Measurements from ENCODE around the gene PLBD1.

Gene PLBD1

DNA sequence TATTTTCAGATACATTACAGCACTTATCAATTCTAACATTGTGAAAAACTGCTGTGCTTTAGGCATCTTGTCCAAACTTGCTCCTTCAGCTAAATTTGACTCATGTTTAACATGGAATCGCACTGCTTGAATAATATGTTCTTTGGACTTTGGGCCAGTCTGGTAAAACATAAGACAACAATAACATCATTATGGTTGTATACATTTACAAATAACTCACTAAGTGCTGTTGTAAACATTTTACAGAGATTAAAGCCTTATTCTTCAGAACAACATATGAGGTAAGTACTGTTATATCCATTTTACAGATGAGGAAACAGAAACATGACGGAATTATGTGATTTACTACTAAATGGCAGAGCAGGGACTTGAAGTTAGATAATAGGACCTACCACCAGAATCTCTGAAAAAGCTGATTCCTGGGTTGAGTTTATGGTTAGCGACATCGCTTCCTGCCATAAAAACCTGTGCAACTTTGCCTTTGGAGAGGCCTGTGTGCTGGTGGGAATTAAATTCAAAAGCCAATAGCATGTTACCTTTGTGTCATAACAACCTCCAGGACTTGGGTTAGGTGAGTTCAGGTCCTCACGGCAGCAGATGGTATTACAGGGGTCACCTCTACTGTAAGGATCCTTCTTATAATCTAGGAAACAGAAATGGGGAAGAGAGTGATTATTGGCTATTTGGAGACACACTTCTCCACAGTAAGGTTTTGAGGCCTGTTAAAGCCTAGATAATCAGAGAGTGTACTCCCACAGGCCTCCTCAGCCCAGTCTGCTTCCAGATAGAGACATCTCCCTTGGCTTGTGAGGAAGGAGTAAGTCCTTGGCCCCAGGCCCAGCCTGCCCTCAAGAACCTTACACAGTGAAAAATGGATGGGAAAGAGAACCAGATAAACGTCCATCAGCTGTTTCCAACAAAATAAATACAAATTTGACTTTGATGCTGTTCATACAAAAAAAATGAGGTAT is 61.8 kb downstream of the PLBD1 start:
- no peak for DNase-seq (ENCODE audit: low read depth in 2 of 2)

DNA sequence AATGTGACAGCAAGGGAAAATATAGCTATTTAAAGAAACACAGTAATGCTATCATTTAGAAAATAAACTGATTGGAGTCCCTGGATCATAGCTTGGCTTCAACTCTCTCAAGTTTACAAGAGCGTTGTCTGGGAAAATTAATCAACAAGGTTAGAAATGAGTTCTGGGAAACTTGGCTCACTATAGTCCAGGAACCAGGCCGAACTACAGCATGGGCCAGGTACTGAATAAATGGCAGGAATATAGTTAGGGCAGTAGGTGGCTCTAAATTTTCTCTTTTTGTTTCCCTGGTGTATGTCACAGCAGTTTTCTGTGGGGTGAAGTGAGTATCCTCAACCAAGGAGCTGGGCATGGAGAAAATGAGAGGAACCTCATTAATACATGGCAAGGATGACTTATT is 72.4 kb downstream of the PLBD1 start:
- no peak for DNase-seq (ENCODE audit: low read depth in 2 of 2)

GRCh38 chr12:14482886-14483285 is 84.8 kb downstream of the PLBD1 start:
- DNase-seq (ENCODE audit: low read depth in 2 of 2): no peak

DNA sequence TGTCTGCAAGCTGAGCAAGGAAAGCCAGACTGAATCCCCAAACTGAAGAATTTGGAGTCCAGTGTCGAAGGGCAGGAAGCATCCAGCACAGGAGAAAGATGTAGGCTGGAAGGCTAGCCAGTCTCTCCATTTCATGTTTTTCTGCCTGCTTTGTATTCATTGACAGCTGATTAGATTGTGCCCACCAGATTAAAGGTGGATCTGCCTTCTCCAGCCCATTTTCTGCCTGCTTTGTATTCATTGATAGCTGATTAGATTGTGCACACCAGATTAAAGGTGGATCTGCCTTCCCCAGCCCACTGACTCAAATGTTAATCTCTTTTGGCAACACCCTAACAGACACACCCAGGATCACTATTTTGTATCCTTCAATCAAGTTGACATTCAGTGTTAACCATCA is 85.3 kb downstream of the PLBD1 start:
- no peak for DNase-seq (ENCODE audit: low read depth in 2 of 2)

GRCh38 chr12:14481201-14481600 is 86.5 kb downstream of the PLBD1 start:
- DNase-seq (ENCODE audit: low read depth in 2 of 2): no peak

DNA sequence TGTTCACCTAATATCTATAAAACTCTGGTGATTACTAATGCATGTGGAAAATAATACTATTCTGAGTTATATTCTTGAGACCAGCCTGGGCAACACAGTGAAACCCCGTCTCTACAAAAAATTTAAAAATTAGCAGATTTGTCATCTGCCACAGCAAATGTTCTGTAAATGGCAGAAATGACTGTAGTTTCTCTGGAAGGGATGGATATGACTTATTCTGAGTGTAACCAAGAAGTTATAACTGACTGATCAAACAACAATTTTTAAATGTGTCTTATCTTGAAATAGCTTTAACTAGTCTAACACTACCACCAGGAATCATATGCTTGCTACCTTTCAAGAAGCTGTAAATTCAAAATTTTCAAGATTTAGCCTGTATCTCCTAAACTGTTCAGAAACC is 88.7 kb downstream of the PLBD1 start:
- DNase-seq (ENCODE audit: low read depth in 2 of 2): no peak

- DNase-seq (ENCODE audit: low read depth in 2 of 2): no peak
These were observed 93.9 kb downstream of the PLBD1 start for GRCh38 chr12:14473707-14474287.

- DNase-seq (ENCODE audit: low read depth in 2 of 2): no peak
These were observed 96.2 kb downstream of the PLBD1 start for GRCh38 chr12:14471497-14471896.

DNA sequence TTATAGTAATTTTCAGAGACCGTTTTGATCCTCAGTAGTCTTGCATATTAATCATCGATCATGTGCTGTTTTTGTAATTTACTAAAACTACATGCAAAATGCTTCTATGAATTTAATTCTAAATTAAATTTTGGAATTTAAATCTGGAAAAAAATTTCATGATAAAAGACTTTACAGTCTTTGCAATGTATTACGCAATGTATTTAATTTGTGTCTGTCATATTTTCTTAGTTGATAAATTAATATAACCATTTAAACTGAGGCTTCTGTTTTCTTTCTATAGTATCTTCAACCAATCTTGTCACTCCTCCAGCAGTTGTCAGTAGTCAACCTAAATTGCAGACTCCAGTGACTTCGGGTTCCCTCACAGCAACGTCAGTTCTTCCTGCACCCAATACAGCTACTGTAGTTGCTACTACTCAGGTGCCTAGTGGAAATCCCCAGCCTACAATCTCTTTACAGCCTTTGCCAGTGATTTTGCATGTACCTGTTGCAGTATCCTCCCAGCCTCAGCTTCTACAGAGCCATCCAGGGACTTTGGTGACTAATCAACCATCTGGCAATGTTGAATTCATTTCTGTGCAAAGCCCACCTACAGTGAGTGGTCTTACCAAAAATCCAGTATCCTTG is 107.4 kb downstream of the PLBD1 start:
- DNase-seq (ENCODE audit: low read depth in 2 of 2): no peak

DNA sequence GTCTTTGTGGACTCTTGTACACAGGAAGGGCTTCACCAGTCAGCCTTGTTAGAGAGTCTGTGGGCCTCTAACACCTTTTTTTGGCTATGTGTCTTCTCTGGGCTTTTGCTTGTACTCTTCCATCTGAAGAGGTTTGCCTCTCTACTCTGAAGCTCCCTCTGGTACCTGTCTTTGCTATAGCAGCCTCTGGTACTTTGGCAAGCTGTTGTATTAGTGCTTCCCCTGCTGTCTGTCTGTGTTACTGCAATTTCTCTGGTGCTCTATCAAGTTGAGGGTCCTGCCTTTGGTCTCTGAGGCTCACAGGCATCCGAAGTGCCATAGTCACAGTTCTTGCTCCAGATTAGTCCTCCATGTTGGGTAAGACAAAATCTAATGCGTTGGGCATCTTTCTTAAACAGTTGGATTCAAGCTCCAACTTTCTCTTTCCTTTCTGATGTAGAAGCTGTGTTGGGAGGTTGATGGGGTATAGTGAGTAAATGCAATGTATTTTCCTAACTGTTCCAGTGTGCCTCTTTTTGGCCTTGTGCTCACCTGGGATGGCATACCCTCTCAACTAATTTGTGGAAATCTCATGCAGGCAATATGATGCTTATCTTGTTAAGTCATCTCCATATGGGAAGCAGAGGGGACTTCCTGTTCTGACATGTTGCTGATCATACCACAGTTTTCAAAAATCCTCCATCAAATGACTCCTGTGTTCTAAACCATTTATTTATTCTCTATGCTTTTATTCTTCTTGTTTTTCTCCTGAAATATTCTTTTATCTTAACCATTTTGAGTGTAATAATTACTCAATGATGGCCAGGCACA is 113.4 kb downstream of the PLBD1 start:
- no peak for DNase-seq (ENCODE audit: low read depth in 2 of 2)
